B cell (primary cell): ENCODE data around the gene PCSK2. TPM values are rescaled to one million over a fixed set of nuclear protein-coding genes. Genes with fewer than 3 reads are reported as not detected.

Experiments used
- ATAC-seq: fragments of 200-7000 bp; cut with Tn5 transposase; one replicate; pipeline ENCODE4 v1.10.0; 2021; ENCODE audit warnings: low read depth, mild to moderate bottlenecking, moderate number of reproducible peaks, moderate library complexity
- CTCF ChIA-PET: fragments of 350-600 bp; sonication (Branson Sonifier 250); formaldehyde crosslinking; loops from one replicate; lab custom pipeline; 2021; ENCODE audit warnings: antibody characterized with exemption, inconsistent platforms; lab: Charles Lee
- POLR2A ChIA-PET: fragments of 350-600 bp; sonication (Branson Sonifier 250); formaldehyde crosslinking; loops from one replicate; lab custom pipeline; 2021; ENCODE audit warnings: antibody characterized with exemption; lab: Charles Lee
- DNase-seq: peaks from one replicate; pipeline ENCODE4 v3.0.0; 2013
- H2AFZ ChIP-seq: 2 replicates; pipeline ENCODE4 v1.6.1; 2012; ENCODE audit warnings: mild to moderate bottlenecking, low read depth, low read length; ENCODE audit not compliant: insufficient read depth, poor library complexity, severe bottlenecking
- H3K27ac ChIP-seq, 2 donors: 1 replicate in 1 of 2; 2 replicates in 1 of 2; pipeline ENCODE4 v1.5.1; 2012 to 2013; ENCODE audit warnings: low read length in 2 of 2, mild to moderate bottlenecking in 2 of 2, moderate library complexity in 1 of 2
- H3K27me3 ChIP-seq, 4 experiments: fragments of 200-600 bp in 1 of 4; sonication (generic) in 1 of 4; replicated peaks in 1 of 4; 1 replicate in 2 of 4; 2 replicates in 2 of 4; pipeline versions ENCODE4 v1.6.1 to v1.7.0; 2013 to 2016; ENCODE audit warnings: low read length in 3 of 4, mild to moderate bottlenecking in 2 of 4, mixed read lengths in 1 of 4, moderate library complexity in 1 of 4; ENCODE audit not compliant: insufficient read depth in 4 of 4, control insufficient read depth in 3 of 4; ENCODE audit errors: control extremely low read depth in 1 of 4
- H3K36me3 ChIP-seq, 2 experiments: replicated peaks in 1 of 2; 1 replicate in 1 of 2; 2 replicates in 1 of 2; pipeline versions ENCODE4 v1.6.1 to v1.7.1; 2013; ENCODE audit warnings: low read length in 1 of 2; ENCODE audit not compliant: insufficient read depth in 2 of 2, control insufficient read depth in 1 of 2; ENCODE audit errors: control extremely low read depth in 1 of 2, extremely low read depth in 1 of 2
- H3K4me1 ChIP-seq, 2 donors: fragments of 200-600 bp in 1 of 2; sonication (generic) in 1 of 2; 1 replicate in 1 of 2; 2 replicates in 1 of 2; pipeline versions ENCODE4 v1.5.1 to v1.6.1; 2013 to 2017; ENCODE audit warnings: low read length in 2 of 2; ENCODE audit not compliant: control insufficient read depth in 2 of 2, insufficient read depth in 2 of 2
- H3K4me2 ChIP-seq: replicated peaks from 2 replicates; pipeline ENCODE3; 2012; ENCODE audit warnings: mild to moderate bottlenecking, low read depth, low read length; ENCODE audit not compliant: poor library complexity, severe bottlenecking
- H3K4me3 ChIP-seq, 5 experiments: fragments of 200-600 bp in 1 of 5; sonication (generic) in 1 of 5; 1 replicate in 3 of 5; 2 replicates in 2 of 5; pipeline versions ENCODE4 v1.5.1 to v1.7.0; 2011 to 2016; ENCODE audit warnings: low read length in 4 of 5, mild to moderate bottlenecking in 4 of 5, low read depth in 2 of 5, control low read depth in 1 of 5, moderate library complexity in 1 of 5; ENCODE audit not compliant: insufficient read depth in 1 of 5; ENCODE audit errors: control extremely low read depth in 1 of 5, extremely low read depth in 1 of 5
- H3K79me2 ChIP-seq: fragments of 200-600 bp; sonication (generic); one replicate; pipeline ENCODE4 v1.6.0; 2016; ENCODE audit warnings: low read length; ENCODE audit not compliant: control insufficient read depth, insufficient read depth
- H3K9ac ChIP-seq: fragments of 200-600 bp; sonication (generic); 2 replicates; pipeline ENCODE4 v1.6.1; 2017; ENCODE audit warnings: mild to moderate bottlenecking, low read length, moderate library complexity
- H3K9me3 ChIP-seq, 3 donors: one replicate each; pipeline versions ENCODE4 v1.6.1 to v1.7.1; 2013; ENCODE audit warnings: low read length in 2 of 3; ENCODE audit not compliant: control insufficient read depth in 2 of 3, insufficient read depth in 1 of 3; ENCODE audit errors: control extremely low read depth in 1 of 3
- H4K20me1 ChIP-seq: 2 replicates; pipeline ENCODE4 v1.6.0; 2012; ENCODE audit warnings: mild to moderate bottlenecking, low read length; ENCODE audit not compliant: insufficient read depth, control insufficient read depth, poor library complexity, severe bottlenecking
- H3K27ac Mint-ChIP-seq: one replicate; pipeline ENCODE4 v1.8.0; 2021; ENCODE audit warnings: mixed read lengths
- H3K27me3 Mint-ChIP-seq: one replicate; pipeline ENCODE4 v1.8.0; 2021; ENCODE audit warnings: mixed read lengths
- H3K4me1 Mint-ChIP-seq: one replicate; pipeline ENCODE4 v1.8.0; 2021; ENCODE audit warnings: mixed read lengths
- H3K4me3 Mint-ChIP-seq: one replicate; pipeline ENCODE4 v1.8.0; 2021; ENCODE audit warnings: mixed read lengths
- H3K9me3 Mint-ChIP-seq: one replicate; pipeline ENCODE4 v1.8.0; 2022; ENCODE audit warnings: mixed read lengths; ENCODE audit not compliant: insufficient read depth
- CTCF ChIP-seq: fragments of 200-600 bp; IDR thresholded peaks from one replicate; pipeline ENCODE4 v1.8.0; 2022; ENCODE audit warnings: antibody characterized with exemption, mild to moderate bottlenecking
- EZH2 ChIP-seq: IDR thresholded peaks from 2 replicates; pipeline ENCODE4 v1.6.1; 2012; ENCODE audit warnings: borderline replicate concordance, low read depth, mild to moderate bottlenecking, moderate library complexity, low read length; ENCODE audit not compliant: insufficient read depth, poor library complexity, severe bottlenecking
- WGBS: methylation state at CpG from one replicate; pipeline ENCODE4 v1.1.5; 2013; ENCODE audit warnings: missing lambda C conversion rate; ENCODE audit not compliant: insufficient coverage; 5-methylcytosine and 5-hydroxymethylcytosine counted together
- intact Hi-C: fragments of 100-400 bp; cut with micrococcal nuclease; formaldehyde crosslinking; loops from one replicate; pipeline ENCODE4 v1.10.0; 2022
- polyA plus RNA-seq: library from polyadenylated mRNA; depleted of rRNA; stranded (reverse); fragments of >200 nt; gene quantifications from 2 replicates; pipeline ENCODE4 v1.2.3, GENCODE V29; 2012
- total RNA-seq, 2 donors: library from RNA; stranded (reverse); fragments of 120-200 nt in 1 of 2; gene quantifications; 1 replicate in 1 of 2; 2 replicates in 1 of 2; pipeline versions ENCODE4 v1.2.3 to v1.2.4, GENCODE V29; 2013 to 2022

Gene PCSK2
- total and polyA plus RNA-seq, 2 donors (not counting 1 experiment from before 2014, with no cell fraction given) = not detected

GRCh38 chr20:17223553-17223952 lies 3.3 kb upstream of the PCSK2 start:
- Histone ChIP-seq H3K4me2 (no peak overlapping the region), H3K27me3 (peaks cover 0 to 28% (median 14%) of the 10 kb centered on the region in 4 experiments), H3K27ac (no peak overlapping the region), H3K9ac (no peak overlapping the region), H2AFZ (no peak overlapping the region), H3K9me3 (peaks cover 0 to 17% (median 0%) of the 10 kb centered on the region in 3 donors), H3K79me2 (no peaks in the 10 kb centered on the region), H4K20me1 (no peaks in the 10 kb centered on the region), H3K4me1 (no peaks in the 10 kb centered on the region), H3K4me3 (no peak overlapping the region), H3K36me3 (no peaks in the 10 kb centered on the region)
- no CpG with 5 or more reads among the region's 3 CpGs for WGBS
- no peaks in the 10 kb centered on the region for H3K9me3 Mint-ChIP-seq
- TF ChIP-seq CTCF (no peak), EZH2 (no peak)
- no peak overlapping the region for H3K27ac Mint-ChIP-seq
- ATAC-seq = no peak
- ChIA-PET POLR2A (no interaction called here), CTCF (no interaction called here)
- H3K4me1 Mint-ChIP-seq = peaks cover 4% of the 10 kb centered on the region
- H3K27me3 Mint-ChIP-seq = peaks cover 52% of the 10 kb centered on the region
- H3K4me3 Mint-ChIP-seq = no peak overlapping the region
- intact Hi-C loops = no loop called here
- DNase-seq = no peak

GRCh38 chr20:17225851-17226409 lies 910 bp upstream of the PCSK2 start:
- no peak overlapping the region for H3K4me3 ChIP-seq

More at GRCh38 chr20:17225851-17226409, 910 bp upstream of the PCSK2 start:
- Mint-ChIP-seq H3K4me1 (peaks cover 4% of the 10 kb centered on the region), H3K27ac (no peak overlapping the region), H3K4me3 (no peak overlapping the region), H3K9me3 (no peaks in the 10 kb centered on the region), H3K27me3 (peaks cover 65% of the 10 kb centered on the region)
- Histone ChIP-seq H3K79me2 (no peaks in the 10 kb centered on the region), H3K4me2 (no peak overlapping the region), H3K9ac (no peak overlapping the region), H3K36me3 (no peaks in the 10 kb centered on the region), H3K27ac (no peak overlapping the region), H3K9me3 (peaks cover 0 to 19% (median 0%) of the 10 kb centered on the region in 3 donors), H3K27me3 (peaks cover 0 to 31% (median 14%) of the 10 kb centered on the region in 4 experiments), H3K4me1 (no peaks in the 10 kb centered on the region), H4K20me1 (no peaks in the 10 kb centered on the region), H2AFZ (no peak overlapping the region)
- intact Hi-C loops = no loop called here
- CTCF ChIA-PET = no interaction called here
- DNase-seq (no peak), ATAC-seq (no peak)
- 6% methylated on average over 38 of the region's 38 CpGs for WGBS
- TF ChIP-seq CTCF = no peak
- no peak for TF ChIP-seq EZH2
- POLR2A ChIA-PET = no interaction called here
